Erythroblast (primary cell): ENCODE data around the gene CASQ2.

ENCODE experiments used
- GATA1 ChIP-seq: IDR thresholded peaks from 2 replicates; pipeline ENCODE4 v1.6.1; 2011; ENCODE audit warnings: low read depth, mild to moderate bottlenecking, control low read depth, low read length, moderate library complexity
- POLR2A ChIP-seq: IDR thresholded peaks from 2 replicates; pipeline ENCODE4 v1.6.1; 2011; ENCODE audit warnings: mild to moderate bottlenecking, low read length

DNA sequence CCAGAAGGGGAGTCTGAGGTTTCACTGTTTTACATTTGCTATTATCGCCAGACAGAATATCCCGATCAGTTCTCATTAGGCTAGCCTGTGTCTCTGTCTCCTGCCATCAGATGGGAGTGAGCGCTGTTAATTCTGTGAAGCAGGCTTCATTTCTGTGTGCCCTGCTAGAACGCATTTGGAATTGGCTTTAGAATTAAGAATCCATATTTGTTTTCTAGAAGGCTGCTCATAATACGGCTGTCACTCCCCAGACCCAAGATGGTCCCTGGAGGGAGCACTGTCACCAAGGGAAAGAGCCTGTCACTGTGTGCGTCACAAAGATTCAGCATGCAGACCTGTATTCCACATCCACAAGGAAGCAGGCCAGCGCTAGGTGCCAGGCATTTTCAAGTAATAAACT, 49.2 kb downstream of the CASQ2 start:
- no peak for TF ChIP-seq POLR2A
- no peak for TF ChIP-seq GATA1
